Measurements from ENCODE around the gene TRA2A. TPM values are rescaled to one million over a fixed set of nuclear protein-coding genes. Genes with fewer than 3 reads are reported as not detected.

The TRA2A gene
- total RNA-seq, 1 donor from 2014 or later: 86.0 TPM

- Histone ChIP-seq H3K27ac (ENCODE audit: low read depth, low read length) (peak overlapping the region; percentile 57), H3K9ac (ENCODE audit: low read length) (peak overlapping the region; percentile 88), H4K20me1 (ENCODE audit: insufficient read depth, low read length) (peaks cover 14% of the 10 kb centered on the region), H3K9me3 (ENCODE audit: insufficient read depth, low read depth, low read length) (no peaks in the 10 kb centered on the region), H3K4me3 (ENCODE audit: insufficient read depth, low read depth, low read length) (peak overlapping the region; percentile 95), H3K4me1 (ENCODE audit: insufficient read depth, low read length) (peaks cover 18% of the 10 kb centered on the region), H3K4me2 (ENCODE audit: low read length) (peak overlapping the region; percentile 97), H3K27me3 (ENCODE audit: insufficient read depth, low read length) (peaks cover 21% of the 10 kb centered on the region), H3K79me2 (ENCODE audit: insufficient read depth, low read length) (peaks cover 46% of the 10 kb centered on the region), H2AFZ (ENCODE audit: low read depth, low read length) (no peak overlapping the region), H3K36me3 (ENCODE audit: insufficient read depth, low read length) (no peaks in the 10 kb centered on the region)
- H3K4me1 Mint-ChIP-seq (ENCODE audit: low read depth, unreplicated experiment): peaks cover 18% of the 10 kb centered on the region
- DNase-seq (ENCODE audit: low read depth): no peak
- H3K27me3 Mint-ChIP-seq (ENCODE audit: low read depth, unreplicated experiment): no peaks in the 10 kb centered on the region
- TF ChIP-seq CTCF (IDR thresholded peaks at IDR 0.05; ENCODE audit: insufficient read depth, low read depth, low read length) (no peak), EZH2 (IDR thresholded peaks at IDR 0.05; ENCODE audit: insufficient read depth, low read length) (no peak)
- peak overlapping the region; percentile 99 for H3K27ac Mint-ChIP-seq (ENCODE audit: unreplicated experiment)
- H3K4me3 Mint-ChIP-seq (ENCODE audit: unreplicated experiment): peak overlapping the region; percentile 98
- peaks cover 6% of the 10 kb centered on the region for H3K36me3 Mint-ChIP-seq (ENCODE audit: low read depth, unreplicated experiment)
- H3K9me3 Mint-ChIP-seq (ENCODE audit: unreplicated experiment): no peaks in the 10 kb centered on the region
- no peak for FAIRE-seq
Observed at GRCh38 chr7:23472046-23472445, 59.7 kb downstream of the TRA2A start.

GRCh38 chr7:23471106-23471859, 60.5 kb downstream of the TRA2A start:
- Histone ChIP-seq H3K9me3 (ENCODE audit: insufficient read depth, low read depth, low read length) (no peaks in the 10 kb centered on the region), H3K4me3 (ENCODE audit: insufficient read depth, low read depth, low read length) (peak overlapping the region; percentile 95), H3K27ac (ENCODE audit: low read depth, low read length) (peak overlapping the region; percentile 80), H4K20me1 (ENCODE audit: insufficient read depth, low read length) (peaks cover 21% of the 10 kb centered on the region), H3K27me3 (ENCODE audit: insufficient read depth, low read length) (peaks cover 13% of the 10 kb centered on the region), H3K36me3 (ENCODE audit: insufficient read depth, low read length) (no peaks in the 10 kb centered on the region), H2AFZ (ENCODE audit: low read depth, low read length) (peak overlapping the region; percentile 11), H3K9ac (ENCODE audit: low read length) (peak overlapping the region; percentile 88), H3K4me1 (ENCODE audit: insufficient read depth, low read length) (peaks cover 25% of the 10 kb centered on the region), H3K4me2 (ENCODE audit: low read length) (peak overlapping the region; percentile 97), H3K79me2 (ENCODE audit: insufficient read depth, low read length) (peaks cover 53% of the 10 kb centered on the region)
- H3K27me3 Mint-ChIP-seq (ENCODE audit: low read depth, unreplicated experiment): no peaks in the 10 kb centered on the region
- DNase-seq (ENCODE audit: low read depth) (peak; percentile 51), FAIRE-seq (no peak)
- H3K36me3 Mint-ChIP-seq (ENCODE audit: low read depth, unreplicated experiment): peaks cover 6% of the 10 kb centered on the region
- H3K4me1 Mint-ChIP-seq (ENCODE audit: low read depth, unreplicated experiment): peaks cover 14% of the 10 kb centered on the region
- H3K27ac Mint-ChIP-seq (ENCODE audit: unreplicated experiment): peak overlapping the region; percentile 99
- TF ChIP-seq CTCF (IDR thresholded peaks at IDR 0.05; ENCODE audit: insufficient read depth, low read depth, low read length) (no peak), EZH2 (IDR thresholded peaks at IDR 0.05; ENCODE audit: insufficient read depth, low read length) (no peak)
- H3K9me3 Mint-ChIP-seq (ENCODE audit: unreplicated experiment): no peaks in the 10 kb centered on the region
- peak overlapping the region; percentile 98 for H3K4me3 Mint-ChIP-seq (ENCODE audit: unreplicated experiment)

All from astrocyte (in vitro differentiated cells and primary cell).